IPS DF 4.7 (cell line): ENCODE results near the gene FMN1.
"Not testable (repeated sequence)": the region's sequence is repeated elsewhere in the genome, so short reads cannot be mapped to it uniquely, and the experiment has no call there.

Source experiments
- DNase-seq: peaks from one replicate; pipeline ENCODE4 v3.0.0-alpha.2; 2013; ENCODE audit warnings: low spot score; ENCODE audit errors: extremely low read depth

Gene FMN1

DNA sequence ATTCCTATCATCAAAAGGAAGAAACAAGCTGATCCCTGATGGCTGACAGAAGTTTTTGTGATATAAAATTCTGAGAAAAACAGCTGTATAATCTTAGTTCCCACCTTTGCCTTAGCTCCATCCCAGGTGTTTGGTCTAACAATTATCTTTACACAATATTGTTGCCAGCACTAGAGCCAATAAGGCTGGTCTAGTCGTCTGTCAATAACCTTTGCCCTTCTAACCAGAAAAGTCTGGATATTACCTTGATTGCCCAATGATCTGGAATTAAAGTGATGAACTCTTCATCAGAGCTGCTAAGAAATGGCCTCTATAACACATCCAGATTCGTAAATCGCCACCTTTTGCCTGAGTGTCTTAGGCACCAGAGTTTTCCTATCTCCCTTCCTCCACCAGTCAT lies 98.4 kb downstream of the FMN1 start:
- DNase-seq, result no peak

DNA sequence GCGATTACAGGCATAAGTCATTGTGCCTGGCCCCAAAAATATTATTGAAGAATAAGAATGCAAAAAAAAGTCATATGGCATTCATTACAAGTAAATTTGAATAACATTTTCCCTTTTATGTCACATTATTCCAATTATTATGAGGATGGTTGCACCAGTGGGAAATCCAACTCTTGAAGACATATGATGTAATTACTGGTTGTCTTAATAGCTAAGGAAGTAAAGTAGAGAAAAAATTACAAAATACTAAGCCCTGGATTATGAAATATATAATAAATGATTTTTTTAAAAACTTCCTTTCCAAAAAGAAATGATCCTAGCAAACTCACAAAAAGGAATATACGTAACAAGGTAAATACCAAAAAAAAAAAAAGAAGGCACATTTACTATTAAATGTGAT lies 98.9 kb downstream of the FMN1 start:
- DNase-seq, result no peak

DNA sequence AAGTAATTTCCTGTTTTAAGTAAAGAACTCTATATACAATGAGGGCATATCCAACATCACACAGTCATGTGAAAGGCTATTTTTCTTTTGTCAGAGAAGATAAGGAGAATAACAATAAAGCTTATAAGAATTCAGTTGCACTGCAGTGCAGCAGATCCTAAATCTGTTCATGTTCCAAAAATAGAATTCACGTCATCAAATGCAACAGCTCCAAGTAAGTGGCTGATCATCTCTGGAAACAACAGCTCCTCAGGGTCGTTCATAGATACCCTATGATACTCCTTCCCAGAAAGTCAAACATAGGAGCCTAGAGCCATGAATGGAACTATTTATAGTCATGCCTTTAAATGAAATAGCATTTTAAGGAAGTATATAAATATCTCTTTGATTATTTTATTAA lies 100.2 kb downstream of the FMN1 start:
- no peak for DNase-seq

DNA sequence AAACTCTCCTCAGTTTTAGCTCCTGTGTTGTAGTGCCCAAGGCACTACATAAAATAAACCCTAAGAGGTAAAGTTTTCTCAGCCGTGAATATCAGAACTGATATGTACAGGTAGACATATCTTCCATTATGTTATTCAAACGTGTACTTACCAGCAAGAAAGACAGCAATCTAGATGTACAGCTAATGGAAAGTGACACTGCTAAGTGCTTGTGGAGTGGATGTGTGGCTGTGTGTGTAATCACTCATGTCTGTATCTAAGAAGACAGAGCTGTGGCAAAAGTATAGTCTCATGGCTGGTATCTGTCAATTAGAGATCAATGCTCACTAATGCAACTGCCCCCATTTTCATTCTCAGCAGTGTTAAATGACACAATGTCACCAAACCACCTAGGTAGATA lies 101.3 kb downstream of the FMN1 start:
- DNase-seq, result no peak

DNA sequence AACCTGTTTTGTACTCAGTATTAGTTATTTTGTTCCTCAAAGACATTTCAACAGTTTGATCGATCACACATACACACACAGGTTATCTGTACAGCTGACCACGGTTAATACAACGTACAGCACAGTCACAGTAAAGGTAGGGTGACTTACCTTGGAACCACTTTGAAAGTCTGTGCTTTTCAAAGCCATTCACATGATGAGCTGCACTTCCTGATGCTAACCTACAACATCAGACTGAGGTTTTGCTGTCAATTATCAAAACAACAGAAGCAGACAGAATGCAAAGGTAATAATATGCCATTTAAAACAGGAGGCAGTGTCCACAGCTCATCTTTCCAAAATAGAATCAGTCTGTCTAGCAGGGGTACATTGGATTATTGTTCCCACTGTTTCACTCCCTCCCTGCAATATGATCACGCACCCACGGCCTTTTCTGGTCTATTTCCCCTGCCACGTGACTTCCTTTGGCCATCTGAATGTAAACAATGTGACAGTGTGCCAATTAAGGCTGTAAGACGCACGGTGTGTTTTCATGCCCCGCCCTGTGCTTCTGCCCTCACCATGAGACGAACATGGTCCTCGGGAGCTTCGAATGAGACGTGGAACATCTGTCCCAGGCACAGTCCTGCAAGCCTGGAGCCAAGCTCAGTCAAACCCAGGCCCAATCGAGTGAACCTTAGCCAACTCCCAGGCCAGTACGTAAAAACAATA lies 102.4 kb downstream of the FMN1 start:
- no peak for DNase-seq

DNA sequence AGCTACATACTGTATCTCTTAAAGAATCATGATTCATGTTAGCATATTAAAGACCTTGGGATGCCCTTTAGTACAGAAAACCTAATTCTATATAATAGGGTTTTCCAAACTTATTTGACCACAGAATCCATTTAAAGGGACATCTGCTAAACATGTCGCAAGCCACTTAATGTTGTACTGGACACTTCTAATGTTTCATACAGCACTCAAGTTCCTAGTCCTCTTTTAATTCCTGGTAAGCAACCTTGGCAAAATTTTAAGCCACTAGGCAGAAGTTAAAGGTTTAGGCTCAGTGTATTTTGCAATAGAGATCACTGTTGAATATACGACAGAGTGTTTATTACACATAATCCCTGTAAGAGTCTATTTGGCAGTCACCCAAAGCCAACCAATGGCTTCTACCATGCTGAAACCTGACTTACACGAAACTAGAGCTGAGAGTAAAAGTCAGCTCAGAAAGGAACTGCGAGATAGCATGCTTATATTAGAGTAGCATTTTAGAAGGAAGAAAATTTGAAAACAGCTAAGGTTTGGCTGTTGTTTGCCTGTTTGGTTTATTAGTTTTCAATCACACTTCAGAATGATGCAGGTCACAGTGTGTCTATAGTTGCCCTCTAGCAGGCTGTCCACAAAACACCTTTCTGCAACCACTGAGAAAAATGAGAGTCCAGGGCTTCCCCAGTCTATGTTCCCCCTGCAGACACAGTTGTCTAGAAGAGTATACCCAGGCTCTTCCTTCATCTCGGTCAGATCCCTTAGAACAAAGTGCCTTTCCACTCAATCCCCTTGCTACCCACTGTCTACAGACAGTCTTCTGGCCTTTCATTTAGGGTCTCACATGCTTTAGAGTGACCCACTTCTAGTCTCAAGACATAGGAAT lies 104.4 kb downstream of the FMN1 start:
- DNase-seq, result no peak

DNA sequence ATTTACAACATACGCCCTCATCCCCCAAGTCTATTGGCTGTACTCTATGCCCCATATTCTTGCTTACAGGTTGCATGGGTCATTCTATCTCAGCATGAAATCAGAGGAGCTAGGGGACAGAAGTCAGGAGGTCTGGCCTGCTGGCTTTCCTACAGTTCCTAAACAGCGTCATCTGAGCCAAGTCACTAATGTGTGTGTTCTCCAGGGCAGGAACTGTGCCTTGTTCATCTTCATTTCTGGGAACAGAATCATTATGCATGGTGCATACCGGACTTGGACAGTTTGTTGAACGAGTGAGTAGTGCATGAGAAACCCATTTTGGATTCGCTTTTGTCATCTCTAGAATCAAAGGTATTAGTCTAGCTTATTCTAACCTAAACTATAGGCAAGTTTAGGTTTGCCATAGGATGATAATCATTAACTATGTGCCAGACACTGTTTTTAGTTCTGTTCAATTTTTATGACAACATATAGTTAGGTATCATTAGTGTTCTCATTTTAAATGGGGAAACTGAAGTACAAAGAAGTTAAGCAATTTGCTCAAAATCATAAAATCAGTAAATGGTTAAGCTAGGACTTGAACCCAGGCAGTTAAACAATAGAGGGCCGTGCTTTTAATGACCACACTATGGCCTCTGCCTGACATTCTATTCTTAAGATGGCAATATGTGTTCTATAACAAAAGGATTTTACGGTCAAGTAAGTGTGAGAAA lies 105.2 kb downstream of the FMN1 start:
- DNase-seq, result no peak

DNA sequence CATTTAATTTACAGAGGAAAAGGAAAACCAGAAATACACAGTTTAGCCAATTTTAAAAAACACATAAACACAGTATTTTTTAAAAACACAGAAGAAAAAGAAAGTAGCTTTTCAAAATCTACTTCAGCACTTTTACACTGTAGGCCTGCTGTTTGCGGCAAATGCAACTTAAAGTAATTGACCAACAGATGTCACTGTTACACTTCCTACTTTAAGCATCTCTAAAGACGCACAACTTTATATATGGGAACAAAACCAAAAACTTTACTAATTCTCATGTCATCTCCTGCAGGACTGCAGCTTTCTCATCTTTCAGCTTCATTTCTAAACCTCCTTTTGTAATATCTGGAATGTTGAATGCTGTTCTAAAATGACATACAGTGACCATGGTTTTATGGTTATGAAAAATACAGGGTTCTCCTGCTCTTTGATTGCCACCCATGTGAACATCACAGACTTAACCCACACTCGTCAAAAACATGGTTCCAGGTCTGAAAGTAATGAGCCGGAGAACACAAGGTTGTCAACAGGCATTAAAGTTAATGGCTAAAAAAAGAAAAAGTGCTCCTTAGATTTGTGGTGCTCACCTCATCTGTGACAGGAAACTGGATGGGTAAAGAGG lies 107.9 kb downstream of the FMN1 start:
- DNase-seq, result no peak

DNA sequence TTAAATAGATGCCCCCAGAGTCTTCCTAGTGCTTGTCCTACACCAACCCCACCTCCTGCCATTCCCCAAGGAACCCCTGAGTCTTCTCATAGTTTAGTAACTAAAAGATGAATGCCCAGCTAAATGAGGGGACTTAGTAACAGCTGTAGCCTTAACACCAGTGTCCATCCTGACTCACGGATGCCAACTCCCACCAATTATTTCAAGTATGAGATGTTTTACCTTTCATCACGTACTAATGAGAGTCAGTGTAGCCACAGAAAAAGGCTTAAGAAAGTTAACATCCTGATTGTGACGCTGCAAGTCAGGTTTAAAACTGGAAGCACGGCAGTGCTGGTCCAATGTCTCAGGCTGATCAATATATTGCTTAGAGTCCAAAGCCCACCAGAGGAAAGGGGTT lies 109.9 kb downstream of the FMN1 start:
- no peak for DNase-seq

DNA sequence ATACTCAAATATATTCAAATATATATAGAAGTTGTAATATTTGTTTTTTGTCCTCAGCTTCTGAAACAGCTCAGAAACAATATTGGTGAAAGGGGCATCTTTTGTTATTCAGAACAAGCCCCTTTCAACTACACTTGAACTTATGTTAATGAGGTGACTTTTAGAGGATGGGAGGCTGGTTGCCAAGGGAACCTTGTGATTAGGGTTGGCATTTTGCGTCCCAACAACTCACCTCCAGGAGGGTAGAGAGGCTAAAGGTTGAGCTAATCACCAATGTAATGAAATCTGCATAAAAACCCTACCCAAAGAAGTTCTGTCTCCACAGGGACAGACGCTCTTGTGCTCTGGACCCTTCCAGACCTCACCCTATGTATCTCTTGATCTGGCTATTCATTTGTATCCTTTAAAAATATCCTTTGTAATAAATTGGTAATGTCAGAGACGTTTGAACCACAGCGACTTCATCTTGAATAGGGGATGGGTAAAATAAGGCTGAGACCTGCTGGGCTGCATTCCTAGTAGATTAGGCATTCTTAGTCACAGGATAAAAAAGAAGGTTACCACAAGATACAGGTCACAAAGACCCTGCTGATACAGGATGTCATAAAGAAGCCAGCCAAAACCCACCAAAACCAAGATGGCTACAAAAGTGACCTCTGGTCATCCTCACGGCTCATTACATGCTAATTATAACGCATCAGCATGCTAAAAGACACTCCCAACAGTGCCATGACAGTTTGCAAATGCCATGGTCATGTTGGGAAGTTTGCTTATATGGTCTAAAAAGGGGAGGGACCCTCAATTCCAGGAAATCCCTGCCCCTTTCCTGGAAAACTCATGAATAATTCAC lies 111.1 kb downstream of the FMN1 start:
- DNase-seq, result no peak

DNA sequence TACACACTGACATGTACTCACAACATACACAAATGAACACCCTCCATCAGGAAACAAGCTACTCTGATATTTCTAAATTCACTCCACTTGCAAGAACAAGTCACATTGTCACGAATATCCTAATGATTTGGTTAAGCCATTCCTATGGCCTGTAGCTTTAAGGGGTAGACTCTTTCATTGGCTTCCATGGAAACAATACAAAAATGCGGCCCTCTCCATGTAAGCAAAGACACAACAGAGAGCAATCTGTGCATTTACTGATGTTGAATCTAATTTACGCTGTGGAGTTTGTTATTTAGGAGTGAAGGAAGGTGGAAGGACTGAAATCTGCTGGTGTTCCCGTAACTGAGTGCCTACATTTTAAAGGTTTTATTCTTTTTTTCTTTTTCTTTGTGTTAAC lies 114.5 kb downstream of the FMN1 start:
- DNase-seq, result no peak

DNA sequence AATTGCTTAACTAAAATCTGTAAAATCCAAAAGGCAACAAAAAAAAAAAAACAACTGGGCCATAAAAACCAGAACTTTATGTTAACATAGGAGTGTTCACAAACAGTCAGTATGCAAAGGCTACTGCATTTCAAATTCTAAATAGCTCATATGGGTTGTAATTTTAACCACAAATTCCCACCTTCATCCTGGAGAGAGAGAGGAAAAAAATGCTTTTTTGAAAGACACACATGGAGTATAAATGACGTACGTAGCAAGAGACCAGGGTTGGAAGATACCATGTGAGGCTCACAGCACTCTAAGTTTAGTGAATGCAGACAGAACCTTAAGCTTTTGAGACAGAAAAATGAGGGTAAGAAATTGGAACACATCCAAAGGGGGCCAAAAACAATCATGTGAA lies 115.9 kb downstream of the FMN1 start:
- no peak for DNase-seq

DNA sequence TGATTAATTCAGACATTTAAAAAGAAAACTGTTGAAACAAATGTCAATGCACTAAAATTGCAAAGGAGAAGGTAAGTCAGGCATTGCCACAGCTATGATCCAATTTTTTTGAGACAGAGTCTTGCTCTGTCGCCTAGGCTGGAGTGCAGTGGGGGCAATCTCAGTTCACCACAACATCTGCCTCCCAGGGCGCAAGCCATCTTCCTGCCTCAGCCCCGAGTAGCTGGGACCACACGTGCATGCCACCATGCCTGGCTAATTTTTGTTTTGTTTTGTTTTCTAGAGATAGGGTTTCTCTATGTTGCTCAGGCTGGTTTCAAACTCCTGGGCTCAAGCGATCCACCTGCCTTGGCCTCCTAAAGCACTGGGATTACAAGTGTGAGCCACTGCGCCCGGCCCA lies 117.6 kb downstream of the FMN1 start:
- no peak for DNase-seq

DNA sequence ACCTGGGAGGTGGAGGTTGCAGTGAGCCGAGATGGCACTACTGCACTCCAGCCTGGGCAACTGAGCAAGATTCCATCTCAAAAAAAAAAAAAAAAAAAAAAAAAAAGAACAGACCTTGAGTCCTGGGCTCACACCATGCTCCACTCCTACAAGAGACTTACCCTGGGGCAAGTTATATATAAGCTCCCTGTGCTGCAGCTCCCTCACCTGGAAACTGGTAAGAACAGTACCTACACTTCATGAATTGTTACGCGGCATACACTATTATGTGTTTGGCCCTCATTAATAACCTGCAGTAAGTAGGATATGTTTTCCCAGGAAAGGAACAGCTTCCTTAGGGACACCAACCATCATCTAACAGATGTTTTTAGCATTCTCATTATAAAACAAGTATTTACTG lies 119.6 kb downstream of the FMN1 start:
- DNase-seq, result no peak

DNA sequence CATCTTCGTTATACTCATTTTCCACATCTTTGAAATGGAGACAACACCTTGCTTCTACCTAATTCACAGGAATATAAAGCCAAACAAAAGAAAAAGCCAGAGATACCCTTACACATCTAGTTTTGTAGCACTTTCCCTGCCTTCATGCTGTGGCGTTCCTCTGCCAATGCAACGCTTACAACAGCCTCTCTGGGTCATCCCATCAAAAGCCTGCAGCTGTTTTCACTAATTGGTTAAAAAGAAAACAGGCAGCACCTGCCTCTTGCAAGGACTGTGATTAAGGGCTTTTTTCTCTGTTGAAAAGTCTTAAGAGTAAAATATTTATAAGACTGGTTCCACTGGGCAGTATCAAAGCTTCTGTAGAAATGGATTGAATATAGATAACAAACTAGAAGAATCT lies 120.3 kb downstream of the FMN1 start:
- DNase-seq, result no peak

DNA sequence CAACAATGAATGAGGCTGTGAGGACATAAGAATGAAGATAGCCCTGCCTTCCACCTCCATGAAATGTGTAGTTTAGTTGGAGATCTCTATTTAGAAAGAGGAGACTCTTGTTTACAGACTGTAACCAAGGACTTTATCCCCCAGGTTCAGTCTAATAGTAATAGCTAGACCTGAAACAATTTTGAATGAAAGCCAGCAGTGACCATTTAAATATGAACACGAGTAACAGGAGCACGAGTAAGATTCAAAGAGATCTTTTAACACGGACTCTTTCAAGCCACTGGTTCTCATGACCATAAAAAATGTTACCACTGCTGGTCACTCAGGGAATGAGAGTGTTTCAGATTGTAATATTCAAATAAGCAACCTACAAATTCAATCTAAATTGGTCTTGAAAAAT lies 123.1 kb downstream of the FMN1 start:
- no peak for DNase-seq

DNA sequence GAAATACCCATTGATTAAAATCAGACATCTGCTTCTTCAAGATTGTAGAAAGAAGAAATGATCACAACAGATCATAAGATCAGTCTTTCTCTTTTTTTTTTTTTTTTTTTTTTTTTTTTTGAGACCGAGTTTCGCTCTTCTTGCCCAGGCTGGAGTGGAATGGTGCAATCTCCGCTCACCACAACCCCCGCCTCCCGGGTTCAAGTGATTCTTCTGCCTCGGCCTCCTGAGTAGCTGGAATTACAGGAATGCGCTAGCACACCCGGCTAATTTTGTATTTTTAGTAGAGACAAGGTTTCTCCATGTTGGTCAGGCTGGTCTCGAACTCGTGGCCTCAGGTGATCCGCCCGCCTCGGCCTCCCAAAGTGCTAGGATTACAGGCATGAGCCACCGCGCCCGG lies 124.6 kb downstream of the FMN1 start:
- not testable (repeated sequence) for DNase-seq

DNA sequence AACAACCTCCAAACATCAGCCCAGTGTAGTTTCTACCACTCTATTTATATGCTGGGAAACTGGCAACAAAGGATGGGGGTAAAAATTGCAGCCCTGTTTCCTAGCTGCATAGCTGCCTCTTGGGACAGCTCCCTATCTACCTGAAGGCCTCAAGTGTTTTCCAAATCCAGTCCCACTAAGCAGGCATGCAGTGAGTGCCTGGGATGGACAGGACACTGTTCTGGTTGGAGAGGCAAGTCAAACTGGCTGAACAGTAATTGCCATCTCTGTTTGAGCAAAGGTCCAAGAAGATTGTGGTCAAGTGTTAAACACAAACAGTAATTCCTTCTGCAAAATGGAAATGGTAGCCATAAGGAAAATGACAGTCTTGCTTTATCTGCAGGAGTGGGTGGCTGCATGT lies 125.4 kb downstream of the FMN1 start:
- no peak for DNase-seq

DNA sequence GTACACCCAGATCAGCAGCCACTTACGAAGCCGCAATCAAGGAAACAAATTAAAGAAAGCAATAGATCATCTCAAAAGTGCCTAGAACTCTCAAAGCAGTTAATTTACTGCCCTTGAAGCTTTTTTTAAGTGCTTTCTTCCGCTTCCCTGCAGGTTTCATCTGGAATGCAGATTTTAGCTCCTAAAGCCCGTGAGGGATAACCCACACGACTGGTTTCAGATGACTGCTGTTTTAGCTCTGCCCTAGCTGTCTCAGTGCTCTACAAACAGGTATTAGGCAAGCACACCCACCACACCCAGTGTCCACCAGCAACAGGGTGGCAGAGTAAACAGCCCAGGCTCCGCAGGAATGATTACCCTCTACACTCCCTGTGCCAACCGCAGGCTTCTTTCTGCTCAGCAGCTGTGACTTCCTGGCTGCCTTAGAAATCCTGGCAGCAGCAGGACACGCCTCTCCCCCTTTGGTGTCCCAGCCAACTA lies 126.0 kb downstream of the FMN1 start:
- no peak for DNase-seq

DNA sequence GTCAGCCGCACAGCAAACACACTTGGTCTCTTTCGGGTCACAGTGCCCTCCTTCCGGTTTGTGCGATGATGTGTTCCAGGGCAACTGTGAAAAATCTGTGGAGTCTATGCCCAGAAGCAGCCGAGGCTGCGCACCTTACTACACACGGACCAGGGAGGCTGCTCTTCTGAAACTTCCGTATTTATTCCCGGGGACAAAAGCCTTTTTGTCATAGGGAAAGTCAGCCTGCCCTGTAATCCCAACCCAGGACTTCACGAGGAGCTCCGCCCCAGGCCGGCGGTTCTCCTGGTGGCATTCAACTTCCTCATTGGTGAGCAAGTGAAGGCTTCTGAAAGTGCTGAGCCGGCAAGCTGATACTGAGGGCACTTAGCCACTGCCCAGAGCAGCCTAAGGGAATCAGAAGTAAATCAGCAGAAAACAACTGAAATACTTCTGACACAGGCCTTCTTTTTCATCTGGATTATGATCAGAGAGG lies 126.5 kb downstream of the FMN1 start:
- no peak for DNase-seq

DNA sequence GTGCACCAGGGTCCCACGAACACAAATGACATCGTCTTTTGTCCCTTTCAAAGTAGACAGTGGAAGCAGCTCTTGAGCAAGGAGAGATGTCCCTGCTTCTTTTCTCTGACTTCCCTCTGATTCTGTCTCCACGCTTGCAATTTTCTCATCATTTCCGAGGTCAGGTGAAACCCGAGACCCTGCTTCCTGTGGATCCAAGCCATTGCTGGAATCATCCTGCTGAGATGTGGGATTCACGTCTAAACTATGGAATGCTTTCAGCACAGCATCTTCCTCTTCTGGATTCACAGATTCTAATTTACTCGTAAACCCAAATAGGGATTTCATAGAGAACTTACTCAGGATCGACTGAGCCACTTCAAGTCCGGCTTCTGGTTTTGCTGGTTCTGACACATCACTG lies 127.1 kb downstream of the FMN1 start:
- DNase-seq, result no peak
